ENCODE measurements around the gene HMX1.

DNA sequence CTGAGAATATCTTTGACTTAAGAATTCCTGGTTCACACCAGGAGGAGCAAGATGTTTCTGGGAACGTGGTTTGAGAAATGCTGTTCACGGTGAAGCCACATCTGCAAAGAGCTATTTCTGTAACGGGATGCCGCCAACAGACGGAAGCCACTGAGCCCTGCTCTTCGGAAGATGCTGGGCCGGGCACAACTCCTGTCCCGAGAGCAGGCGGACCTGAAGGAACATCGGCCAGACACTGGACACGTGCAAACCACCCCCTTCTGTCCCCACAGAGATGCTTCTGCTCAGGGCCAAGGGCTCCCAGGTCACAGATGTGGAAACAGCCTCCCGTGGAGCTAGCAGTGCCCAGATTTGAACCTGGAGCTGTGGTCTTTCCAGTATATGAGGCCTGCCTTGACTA lies 24.3 kb downstream of the HMX1 start:
- no peak for TF ChIP-seq POLR2A (IDR thresholded peaks at IDR 0.05)
- TF ChIP-seq, protein P1, sequence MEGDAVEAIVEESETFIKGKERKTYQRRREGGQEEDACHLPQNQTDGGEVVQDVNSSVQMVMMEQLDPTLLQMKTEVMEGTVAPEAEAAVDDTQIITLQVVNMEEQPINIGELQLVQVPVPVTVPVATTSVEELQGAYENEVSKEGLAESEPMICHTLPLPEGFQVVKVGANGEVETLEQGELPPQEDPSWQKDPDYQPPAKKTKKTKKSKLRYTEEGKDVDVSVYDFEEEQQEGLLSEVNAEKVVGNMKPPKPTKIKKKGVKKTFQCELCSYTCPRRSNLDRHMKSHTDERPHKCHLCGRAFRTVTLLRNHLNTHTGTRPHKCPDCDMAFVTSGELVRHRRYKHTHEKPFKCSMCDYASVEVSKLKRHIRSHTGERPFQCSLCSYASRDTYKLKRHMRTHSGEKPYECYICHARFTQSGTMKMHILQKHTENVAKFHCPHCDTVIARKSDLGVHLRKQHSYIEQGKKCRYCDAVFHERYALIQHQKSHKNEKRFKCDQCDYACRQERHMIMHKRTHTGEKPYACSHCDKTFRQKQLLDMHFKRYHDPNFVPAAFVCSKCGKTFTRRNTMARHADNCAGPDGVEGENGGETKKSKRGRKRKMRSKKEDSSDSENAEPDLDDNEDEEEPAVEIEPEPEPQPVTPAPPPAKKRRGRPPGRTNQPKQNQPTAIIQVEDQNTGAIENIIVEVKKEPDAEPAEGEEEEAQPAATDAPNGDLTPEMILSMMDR (IDR thresholded peaks at IDR 0.05): no peak
